ENCODE measurements around the gene CTNNA3. TPM values are rescaled to one million over a fixed set of nuclear protein-coding genes. Genes with fewer than 3 reads are reported as not detected.

Gene CTNNA3
- total and polyA plus RNA-seq, 12 donors, result 2.0 to 213 (median 171) TPM

DNA sequence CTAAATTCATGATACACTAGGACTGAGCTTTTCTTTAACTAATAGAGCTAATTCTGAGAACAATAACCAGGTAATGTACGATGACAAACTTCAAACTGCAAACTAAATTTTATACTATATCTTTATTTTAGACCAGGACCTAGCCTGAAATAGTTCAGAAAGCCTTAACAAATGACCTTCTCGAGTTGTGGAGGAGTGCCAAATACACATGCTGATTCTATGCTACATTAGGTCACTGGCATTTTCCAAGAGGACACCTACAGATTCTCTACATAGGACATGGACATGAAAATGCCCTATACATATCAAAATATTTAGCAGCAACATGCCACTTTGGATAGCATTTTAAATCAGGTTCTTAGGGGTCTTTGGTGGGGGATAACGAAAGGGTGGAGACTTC, 814.2 kb downstream of the CTNNA3 start:
- H3K4me1 ChIP-seq, result peaks cover 0 to 36% (median 6%) of the 10 kb centered on the region in 9 donors
- peak in 1 of 2 donors; percentile 13 for DNase-seq
- intact Hi-C loops (cut with DNase I), result no loop called here
- H3K9me3 ChIP-seq, result no peaks in the 10 kb centered on the region
- peak overlapping the region in 5 of 10 donors; percentile 2 to 62 (median 41) for H3K27ac ChIP-seq
- peak in 6 of 8 donors; percentile 34 to 70 (median 56) for ATAC-seq
- no peak overlapping the region for H3K4me3 ChIP-seq
- 50 to 57% methylated on average over 3 of the region's 3 CpGs for WGBS, 2 donors
- H3K36me3 ChIP-seq, result no peaks in the 10 kb centered on the region
- TF ChIP-seq, protein P1, sequence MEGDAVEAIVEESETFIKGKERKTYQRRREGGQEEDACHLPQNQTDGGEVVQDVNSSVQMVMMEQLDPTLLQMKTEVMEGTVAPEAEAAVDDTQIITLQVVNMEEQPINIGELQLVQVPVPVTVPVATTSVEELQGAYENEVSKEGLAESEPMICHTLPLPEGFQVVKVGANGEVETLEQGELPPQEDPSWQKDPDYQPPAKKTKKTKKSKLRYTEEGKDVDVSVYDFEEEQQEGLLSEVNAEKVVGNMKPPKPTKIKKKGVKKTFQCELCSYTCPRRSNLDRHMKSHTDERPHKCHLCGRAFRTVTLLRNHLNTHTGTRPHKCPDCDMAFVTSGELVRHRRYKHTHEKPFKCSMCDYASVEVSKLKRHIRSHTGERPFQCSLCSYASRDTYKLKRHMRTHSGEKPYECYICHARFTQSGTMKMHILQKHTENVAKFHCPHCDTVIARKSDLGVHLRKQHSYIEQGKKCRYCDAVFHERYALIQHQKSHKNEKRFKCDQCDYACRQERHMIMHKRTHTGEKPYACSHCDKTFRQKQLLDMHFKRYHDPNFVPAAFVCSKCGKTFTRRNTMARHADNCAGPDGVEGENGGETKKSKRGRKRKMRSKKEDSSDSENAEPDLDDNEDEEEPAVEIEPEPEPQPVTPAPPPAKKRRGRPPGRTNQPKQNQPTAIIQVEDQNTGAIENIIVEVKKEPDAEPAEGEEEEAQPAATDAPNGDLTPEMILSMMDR (IDR thresholded peaks at IDR 0.05), result no peak
- H3K27me3 ChIP-seq, result no peaks in the 10 kb centered on the region

DNA sequence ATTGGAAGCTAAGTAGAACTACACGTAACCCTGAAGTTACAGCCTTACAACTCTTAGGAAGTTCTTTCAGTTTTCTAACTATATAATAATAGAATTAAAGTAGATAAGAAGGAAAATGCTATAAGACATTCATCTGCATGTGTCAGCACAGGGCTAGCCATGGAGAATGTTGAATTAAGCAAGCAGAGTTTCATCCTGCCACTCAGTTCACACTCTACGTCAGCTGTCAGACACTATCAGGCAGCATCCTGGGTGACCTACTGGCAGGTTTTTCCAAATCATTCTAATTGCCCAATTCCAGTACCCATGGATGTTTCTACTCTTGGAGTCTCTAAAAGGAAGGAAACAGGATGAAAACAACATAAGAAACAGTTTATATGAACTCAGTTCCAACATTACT, 815.2 kb downstream of the CTNNA3 start:
- 48 to 58% methylated on average over 2 of the region's 2 CpGs for WGBS, 2 donors
- Histone ChIP-seq H3K36me3 (no peaks in the 10 kb centered on the region), H3K27ac (peak overlapping the region in 6 of 10 donors; percentile 2 to 62 (median 27)), H3K4me3 (no peak overlapping the region), H3K4me1 (peaks cover 0 to 37% (median 6%) of the 10 kb centered on the region in 9 donors), H3K27me3 (no peaks in the 10 kb centered on the region), H3K9me3 (no peaks in the 10 kb centered on the region)
- TF ChIP-seq, protein P1 (IDR thresholded peaks at IDR 0.05), result no peak
- DNase-seq (no peak), ATAC-seq (peak in 5 of 8 donors; percentile 71 to 88 (median 77))
- intact Hi-C loops (cut with DNase I), result no loop called here

DNA sequence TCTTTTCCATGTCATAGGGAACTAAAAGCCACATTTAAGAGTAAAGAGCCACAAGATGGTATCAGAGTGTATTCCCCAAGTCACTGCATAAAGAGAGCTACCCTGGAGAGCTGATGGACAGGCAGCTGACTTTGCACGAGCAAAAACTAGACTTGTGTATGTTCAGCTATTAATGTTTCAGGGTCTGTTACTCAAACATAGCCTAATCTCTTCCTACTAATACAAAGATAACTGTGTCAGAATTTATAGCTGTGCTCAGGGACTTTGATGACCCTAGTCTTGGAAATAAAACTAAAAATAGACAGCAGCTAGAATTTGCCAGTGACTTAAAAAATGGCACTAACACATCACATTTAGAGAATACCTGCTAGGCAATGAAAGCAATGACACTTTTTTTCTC, 815.7 kb downstream of the CTNNA3 start:
- peak in 5 of 8 donors; percentile 41 to 61 (median 52) for ATAC-seq
- H3K4me3 ChIP-seq, result no peak overlapping the region
- DNase-seq, result no peak
- no peaks in the 10 kb centered on the region for H3K27me3 ChIP-seq
- TF ChIP-seq, protein P1 (IDR thresholded peaks at IDR 0.05), result no peak
- H3K9me3 ChIP-seq, result no peaks in the 10 kb centered on the region
- peaks cover 0 to 37% (median 6%) of the 10 kb centered on the region in 9 donors for H3K4me1 ChIP-seq
- H3K36me3 ChIP-seq, result no peaks in the 10 kb centered on the region
- H3K27ac ChIP-seq, result peak overlapping the region in 4 of 10 donors; percentile 2 to 62 (median 45)
- 10 to 16% methylated on average over 1 of the region's 1 CpG for WGBS, 2 donors
- intact Hi-C loops (cut with DNase I), result no loop called here

DNA sequence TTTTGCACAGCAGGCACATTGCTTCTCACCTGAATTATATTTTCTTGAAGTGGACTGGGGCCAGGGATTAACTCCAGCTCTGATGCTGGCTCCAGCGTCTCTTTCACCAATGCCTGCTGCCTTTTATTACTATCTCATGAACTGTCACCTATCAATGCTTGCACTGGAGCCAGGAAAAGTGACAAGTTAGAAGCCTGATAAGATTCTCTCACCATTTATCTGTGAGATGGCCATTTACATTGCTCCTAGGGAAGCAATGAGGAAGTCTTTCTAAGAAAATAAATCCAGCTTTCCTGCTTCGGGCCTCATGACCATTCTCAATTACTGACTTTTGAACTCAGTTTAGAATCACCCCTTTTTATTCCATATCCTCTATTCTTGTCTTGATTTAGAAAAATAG, 818.6 kb downstream of the CTNNA3 start:
- intact Hi-C loops (cut with DNase I), result no loop called here
- 36 to 37% methylated on average over 2 of the region's 2 CpGs for WGBS, 2 donors
- H3K27me3 ChIP-seq, result no peaks in the 10 kb centered on the region
- no peaks in the 10 kb centered on the region for H3K36me3 ChIP-seq
- no peak overlapping the region for H3K4me3 ChIP-seq
- peaks cover 0 to 37% (median 6%) of the 10 kb centered on the region in 9 donors for H3K4me1 ChIP-seq
- no peak for ATAC-seq
- no peak for DNase-seq
- no peak overlapping the region for H3K27ac ChIP-seq
- TF ChIP-seq, protein P1 (IDR thresholded peaks at IDR 0.05), result no peak
- H3K9me3 ChIP-seq, result no peaks in the 10 kb centered on the region
